Right atrium auricular region (tissue), 2 donors: ENCODE results near the gene DNPEP. TPM values are rescaled to one million over a fixed set of nuclear protein-coding genes. Genes with fewer than 3 reads are reported as not detected.

Experiments used
- DNase-seq: peaks from one replicate; pipeline ENCODE4 v3.0.0-alpha.2; 2019; ENCODE audit warnings: low spot score
- H3K27ac ChIP-seq, 2 donors: fragments of 200-600 bp; sonication (generic); 1 replicate in 1 of 2; 2 replicates in 1 of 2; pipeline ENCODE4 v1.5.1; 2016 to 2019
- H3K27me3 ChIP-seq, 2 donors: fragments of 200-600 bp; sonication (generic); one replicate each; pipeline versions ENCODE4 v1.5.1 to v1.6.0; 2017 to 2019
- H3K36me3 ChIP-seq: fragments of 200-600 bp; sonication (generic); one replicate; pipeline ENCODE4 v1.5.1; 2016
- H3K4me1 ChIP-seq, 2 donors: fragments of 200-600 bp; sonication (generic); one replicate each; pipeline versions ENCODE4 v1.5.1 to v1.6.0; 2017 to 2019
- H3K4me3 ChIP-seq, 2 donors: fragments of 200-600 bp; sonication (generic); 1 replicate in 1 of 2; 2 replicates in 1 of 2; pipeline ENCODE4 v1.5.1; 2017 to 2019; ENCODE audit warnings: mild to moderate bottlenecking in 1 of 2, moderate library complexity in 1 of 2
- H3K9me3 ChIP-seq, 2 donors: fragments of 200-600 bp; sonication (generic); one replicate each; pipeline ENCODE4 v1.5.1; 2019
- total RNA-seq, 2 donors: library from RNA; depleted of rRNA; stranded (reverse); fragments of >200 nt; gene quantifications; one replicate each; pipeline ENCODE4 v1.1.0, GENCODE V29; 2016
- TF ChIP-seq, protein P1 (sequence below), 2 donors: fragments of 200-600 bp; sonication (generic); IDR thresholded peaks; one replicate each; pipeline ENCODE4 v1.5.1; 2019; ENCODE audit warnings: antibody characterized with exemption in 2 of 2

DNPEP gene
- total RNA-seq, 2 donors from 2014 or later = 48.1 to 51.2 TPM

DNA sequence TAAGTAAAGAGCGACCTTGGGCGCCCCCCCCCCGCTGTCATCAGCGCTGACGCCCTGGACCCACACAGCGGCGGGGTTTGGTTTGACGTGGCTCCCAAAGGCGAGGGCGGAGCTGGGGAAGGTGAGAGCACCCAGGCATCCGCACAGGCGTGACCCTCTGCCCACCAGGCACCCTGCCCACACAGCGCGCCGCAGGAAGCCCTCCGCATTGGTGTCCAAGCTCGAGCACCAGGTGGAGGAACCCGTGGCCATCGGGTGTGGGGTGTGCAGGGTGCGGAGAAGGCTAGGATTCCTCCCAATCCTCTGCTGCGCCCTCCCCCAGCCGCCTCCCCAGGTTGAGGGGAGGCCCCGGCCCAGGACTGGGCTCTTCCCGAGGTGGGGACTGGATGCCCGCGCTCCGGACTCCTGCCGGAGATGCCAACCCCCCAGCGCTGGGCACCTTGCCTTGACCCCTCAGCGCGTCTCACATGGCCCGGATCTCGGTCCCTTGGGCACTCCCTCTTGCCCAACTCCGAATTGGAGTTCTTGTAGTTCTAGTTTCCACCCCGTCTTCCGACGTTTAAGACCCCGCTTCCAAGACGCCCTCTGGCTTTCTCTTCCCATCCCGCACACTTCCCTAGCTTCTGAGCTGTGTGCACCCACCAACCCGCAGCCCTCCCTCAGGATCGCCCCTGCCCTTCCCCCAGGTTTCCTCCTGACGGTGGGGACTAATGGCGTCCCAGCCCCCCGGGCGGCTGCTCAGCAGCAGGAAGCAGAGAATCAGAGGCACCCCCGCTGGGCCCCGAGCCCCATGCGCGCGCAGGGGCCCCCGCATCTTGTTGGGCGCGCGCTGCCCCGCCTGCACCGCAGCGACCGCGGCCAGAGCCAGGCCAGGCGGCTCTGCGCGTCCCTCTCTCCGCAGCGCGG lies 29.3 kb downstream of the DNPEP start:
- TF ChIP-seq, protein P1, sequence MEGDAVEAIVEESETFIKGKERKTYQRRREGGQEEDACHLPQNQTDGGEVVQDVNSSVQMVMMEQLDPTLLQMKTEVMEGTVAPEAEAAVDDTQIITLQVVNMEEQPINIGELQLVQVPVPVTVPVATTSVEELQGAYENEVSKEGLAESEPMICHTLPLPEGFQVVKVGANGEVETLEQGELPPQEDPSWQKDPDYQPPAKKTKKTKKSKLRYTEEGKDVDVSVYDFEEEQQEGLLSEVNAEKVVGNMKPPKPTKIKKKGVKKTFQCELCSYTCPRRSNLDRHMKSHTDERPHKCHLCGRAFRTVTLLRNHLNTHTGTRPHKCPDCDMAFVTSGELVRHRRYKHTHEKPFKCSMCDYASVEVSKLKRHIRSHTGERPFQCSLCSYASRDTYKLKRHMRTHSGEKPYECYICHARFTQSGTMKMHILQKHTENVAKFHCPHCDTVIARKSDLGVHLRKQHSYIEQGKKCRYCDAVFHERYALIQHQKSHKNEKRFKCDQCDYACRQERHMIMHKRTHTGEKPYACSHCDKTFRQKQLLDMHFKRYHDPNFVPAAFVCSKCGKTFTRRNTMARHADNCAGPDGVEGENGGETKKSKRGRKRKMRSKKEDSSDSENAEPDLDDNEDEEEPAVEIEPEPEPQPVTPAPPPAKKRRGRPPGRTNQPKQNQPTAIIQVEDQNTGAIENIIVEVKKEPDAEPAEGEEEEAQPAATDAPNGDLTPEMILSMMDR (IDR thresholded peaks at IDR 0.05) = no peak
- no peak overlapping the region for H3K27ac ChIP-seq
- DNase-seq = no peak
- H3K36me3 ChIP-seq = no peaks in the 10 kb centered on the region
- no peaks in the 10 kb centered on the region for H3K9me3 ChIP-seq
- H3K27me3 ChIP-seq = peaks cover 2 to 15% of the 10 kb centered on the region in 2 donors
- H3K4me3 ChIP-seq = peak overlapping the region in 1 of 2 donors; percentile 37
- H3K4me1 ChIP-seq = peaks cover 0 to 11% of the 10 kb centered on the region in 2 donors

DNA sequence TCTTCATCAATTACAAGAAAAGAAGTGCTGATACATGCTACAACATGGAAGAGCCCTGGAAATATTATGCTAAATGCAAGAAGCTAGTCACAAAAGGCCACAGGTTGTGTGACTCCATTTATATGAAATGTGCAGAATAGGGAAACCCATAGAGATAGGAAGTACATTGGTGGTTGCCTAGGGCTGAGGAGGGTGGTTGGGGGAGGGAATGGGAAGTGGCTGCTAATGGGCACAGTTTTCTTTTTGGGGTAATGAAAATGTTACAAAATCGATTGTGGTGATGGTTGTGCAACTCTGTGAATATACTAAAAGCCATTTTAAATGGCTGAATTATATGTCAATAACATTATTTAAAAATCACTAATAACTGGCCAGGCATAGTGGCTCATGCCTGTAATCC lies 30.9 kb downstream of the DNPEP start:
- no peak for DNase-seq
- no peaks in the 10 kb centered on the region for H3K36me3 ChIP-seq
- peaks cover 0 to 11% of the 10 kb centered on the region in 2 donors for H3K4me1 ChIP-seq
- H3K27ac ChIP-seq = no peak overlapping the region
- TF ChIP-seq, protein P1 (IDR thresholded peaks at IDR 0.05) = no peak
- no peaks in the 10 kb centered on the region for H3K9me3 ChIP-seq
- peaks cover 2 to 15% of the 10 kb centered on the region in 2 donors for H3K27me3 ChIP-seq
- no peak overlapping the region for H3K4me3 ChIP-seq

DNA sequence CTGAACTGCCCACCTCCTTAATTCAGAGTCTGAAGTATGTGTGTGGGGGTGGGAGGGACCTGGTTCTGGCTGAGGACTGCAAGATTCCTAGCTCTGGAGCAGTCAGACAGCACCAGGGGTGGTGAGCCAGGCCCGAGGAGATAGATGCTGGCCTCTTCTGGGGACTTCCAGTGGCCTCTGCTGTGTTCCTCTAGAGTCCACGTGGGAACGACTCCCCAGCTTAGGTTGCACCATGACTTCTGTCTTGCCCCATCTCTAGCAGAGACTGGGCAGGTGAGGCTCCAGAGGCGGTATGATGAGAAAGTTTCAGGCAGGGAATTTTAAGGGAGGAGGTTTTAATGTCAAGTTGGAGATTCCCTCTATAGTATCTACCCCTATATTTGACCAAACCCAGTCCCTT lies 33.1 kb downstream of the DNPEP start:
- Histone ChIP-seq H3K36me3 (no peaks in the 10 kb centered on the region), H3K27me3 (peaks cover 2 to 15% of the 10 kb centered on the region in 2 donors), H3K4me1 (peaks cover 0 to 11% of the 10 kb centered on the region in 2 donors), H3K27ac (no peak overlapping the region), H3K4me3 (no peak overlapping the region), H3K9me3 (no peaks in the 10 kb centered on the region)
- TF ChIP-seq, protein P1 (IDR thresholded peaks at IDR 0.05) = no peak
- no peak for DNase-seq

DNA sequence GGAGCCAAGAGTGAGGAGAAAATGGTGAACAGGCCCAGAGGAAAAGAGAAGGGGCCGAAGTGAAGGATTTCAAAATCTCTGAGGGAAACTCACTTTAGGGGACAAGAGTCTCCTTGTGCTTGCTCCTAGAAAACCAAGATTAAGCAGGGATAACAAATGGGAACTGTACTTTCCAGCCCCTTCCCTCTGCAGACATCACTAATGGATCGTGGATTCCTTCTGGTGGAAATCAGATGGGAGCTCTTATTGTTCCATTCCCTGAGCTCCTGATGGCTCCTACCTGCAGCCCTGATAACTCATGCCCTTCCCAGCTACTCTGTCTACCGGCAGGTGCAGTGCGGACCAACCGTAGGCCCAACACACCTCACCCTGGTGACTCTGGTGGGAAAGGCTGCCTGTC lies 34.6 kb downstream of the DNPEP start:
- Histone ChIP-seq H3K27ac (no peak overlapping the region), H3K9me3 (no peaks in the 10 kb centered on the region), H3K27me3 (peaks cover 2 to 6% of the 10 kb centered on the region in 2 donors), H3K4me3 (no peak overlapping the region), H3K36me3 (no peaks in the 10 kb centered on the region), H3K4me1 (peaks cover 0 to 3% of the 10 kb centered on the region in 2 donors)
- no peak for DNase-seq
- TF ChIP-seq, protein P1 (IDR thresholded peaks at IDR 0.05) = no peak

DNA sequence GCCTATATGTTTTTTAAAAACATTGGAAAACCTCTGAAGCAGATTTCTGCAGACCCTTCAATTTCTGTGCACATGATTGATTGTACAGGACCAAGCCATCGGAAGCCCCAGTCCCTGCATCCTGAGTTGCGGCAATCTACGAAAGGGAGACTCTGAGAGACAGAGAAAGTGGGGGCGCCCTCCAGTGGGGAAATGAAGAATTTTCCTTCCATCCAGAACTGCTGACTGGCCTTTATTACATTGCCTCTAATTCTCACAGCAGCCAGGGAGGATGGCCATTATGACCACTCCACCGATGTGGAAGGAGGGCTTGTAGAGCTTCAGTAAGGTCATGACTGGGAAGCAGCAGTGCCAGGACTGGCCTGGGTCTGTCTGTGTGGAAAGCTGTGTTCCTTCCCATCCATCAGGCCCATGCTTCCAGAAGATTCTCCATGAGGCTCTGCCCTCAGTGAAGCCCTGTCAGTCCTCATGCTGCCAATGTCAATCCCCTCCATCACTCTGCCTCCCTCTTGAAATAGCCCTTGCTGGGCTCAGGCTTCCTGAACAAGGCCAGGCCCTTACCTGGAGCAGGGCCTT lies 35.2 kb downstream of the DNPEP start:
- no peaks in the 10 kb centered on the region for H3K9me3 ChIP-seq
- TF ChIP-seq, protein P1 (IDR thresholded peaks at IDR 0.05) = peak; percentile 22 to 55
- DNase-seq = no peak
- H3K27ac ChIP-seq = no peak overlapping the region
- peaks cover 0 to 2% of the 10 kb centered on the region in 2 donors for H3K27me3 ChIP-seq
- H3K4me1 ChIP-seq = no peaks in the 10 kb centered on the region
- no peak overlapping the region for H3K4me3 ChIP-seq
- no peaks in the 10 kb centered on the region for H3K36me3 ChIP-seq
